22Rv1 (cell line): ENCODE results near the gene ABHD14A.

Experiments
- CTCF ChIP-seq: fragments of 450-650 bp; IDR thresholded peaks from 2 replicates; pipeline ENCODE4 v1.5.1; 2017; ENCODE audit warnings: mild to moderate bottlenecking
- ZFX ChIP-seq: fragments of 450-650 bp; IDR thresholded peaks from 2 replicates; pipeline ENCODE4 v1.6.1; 2017; ENCODE audit warnings: antibody characterized with exemption, borderline replicate concordance

GRCh38 chr3:51997172-51997571 is 22.3 kb downstream of the ABHD14A start:
- TF ChIP-seq CTCF, result no peak
- no peak for TF ChIP-seq ZFX
